ENCODE data around the gene CDH23. TPM values are rescaled to one million over a fixed set of nuclear protein-coding genes. Genes with fewer than 3 reads are reported as not detected.

Gene CDH23
- total and polyA plus RNA-seq, 2 of the 8 experiments (the other 6 are each of a cell fraction or from before 2014, with no cell fraction given) = 1.9 to 4.9 TPM

GRCh38 chr10:71562904-71563303 is 166.2 kb downstream of the CDH23 start (continued):
- TF ChIP-seq JUN (IDR thresholded peaks at IDR 0.05; ENCODE audit: low read depth, low read length) (no peak), NANOG (IDR thresholded peaks at IDR 0.05; ENCODE audit: insufficient read depth, low read depth, low read length, poor library complexity, severe bottlenecking) (no peak)
- TF ChIP-seq, protein P1, sequence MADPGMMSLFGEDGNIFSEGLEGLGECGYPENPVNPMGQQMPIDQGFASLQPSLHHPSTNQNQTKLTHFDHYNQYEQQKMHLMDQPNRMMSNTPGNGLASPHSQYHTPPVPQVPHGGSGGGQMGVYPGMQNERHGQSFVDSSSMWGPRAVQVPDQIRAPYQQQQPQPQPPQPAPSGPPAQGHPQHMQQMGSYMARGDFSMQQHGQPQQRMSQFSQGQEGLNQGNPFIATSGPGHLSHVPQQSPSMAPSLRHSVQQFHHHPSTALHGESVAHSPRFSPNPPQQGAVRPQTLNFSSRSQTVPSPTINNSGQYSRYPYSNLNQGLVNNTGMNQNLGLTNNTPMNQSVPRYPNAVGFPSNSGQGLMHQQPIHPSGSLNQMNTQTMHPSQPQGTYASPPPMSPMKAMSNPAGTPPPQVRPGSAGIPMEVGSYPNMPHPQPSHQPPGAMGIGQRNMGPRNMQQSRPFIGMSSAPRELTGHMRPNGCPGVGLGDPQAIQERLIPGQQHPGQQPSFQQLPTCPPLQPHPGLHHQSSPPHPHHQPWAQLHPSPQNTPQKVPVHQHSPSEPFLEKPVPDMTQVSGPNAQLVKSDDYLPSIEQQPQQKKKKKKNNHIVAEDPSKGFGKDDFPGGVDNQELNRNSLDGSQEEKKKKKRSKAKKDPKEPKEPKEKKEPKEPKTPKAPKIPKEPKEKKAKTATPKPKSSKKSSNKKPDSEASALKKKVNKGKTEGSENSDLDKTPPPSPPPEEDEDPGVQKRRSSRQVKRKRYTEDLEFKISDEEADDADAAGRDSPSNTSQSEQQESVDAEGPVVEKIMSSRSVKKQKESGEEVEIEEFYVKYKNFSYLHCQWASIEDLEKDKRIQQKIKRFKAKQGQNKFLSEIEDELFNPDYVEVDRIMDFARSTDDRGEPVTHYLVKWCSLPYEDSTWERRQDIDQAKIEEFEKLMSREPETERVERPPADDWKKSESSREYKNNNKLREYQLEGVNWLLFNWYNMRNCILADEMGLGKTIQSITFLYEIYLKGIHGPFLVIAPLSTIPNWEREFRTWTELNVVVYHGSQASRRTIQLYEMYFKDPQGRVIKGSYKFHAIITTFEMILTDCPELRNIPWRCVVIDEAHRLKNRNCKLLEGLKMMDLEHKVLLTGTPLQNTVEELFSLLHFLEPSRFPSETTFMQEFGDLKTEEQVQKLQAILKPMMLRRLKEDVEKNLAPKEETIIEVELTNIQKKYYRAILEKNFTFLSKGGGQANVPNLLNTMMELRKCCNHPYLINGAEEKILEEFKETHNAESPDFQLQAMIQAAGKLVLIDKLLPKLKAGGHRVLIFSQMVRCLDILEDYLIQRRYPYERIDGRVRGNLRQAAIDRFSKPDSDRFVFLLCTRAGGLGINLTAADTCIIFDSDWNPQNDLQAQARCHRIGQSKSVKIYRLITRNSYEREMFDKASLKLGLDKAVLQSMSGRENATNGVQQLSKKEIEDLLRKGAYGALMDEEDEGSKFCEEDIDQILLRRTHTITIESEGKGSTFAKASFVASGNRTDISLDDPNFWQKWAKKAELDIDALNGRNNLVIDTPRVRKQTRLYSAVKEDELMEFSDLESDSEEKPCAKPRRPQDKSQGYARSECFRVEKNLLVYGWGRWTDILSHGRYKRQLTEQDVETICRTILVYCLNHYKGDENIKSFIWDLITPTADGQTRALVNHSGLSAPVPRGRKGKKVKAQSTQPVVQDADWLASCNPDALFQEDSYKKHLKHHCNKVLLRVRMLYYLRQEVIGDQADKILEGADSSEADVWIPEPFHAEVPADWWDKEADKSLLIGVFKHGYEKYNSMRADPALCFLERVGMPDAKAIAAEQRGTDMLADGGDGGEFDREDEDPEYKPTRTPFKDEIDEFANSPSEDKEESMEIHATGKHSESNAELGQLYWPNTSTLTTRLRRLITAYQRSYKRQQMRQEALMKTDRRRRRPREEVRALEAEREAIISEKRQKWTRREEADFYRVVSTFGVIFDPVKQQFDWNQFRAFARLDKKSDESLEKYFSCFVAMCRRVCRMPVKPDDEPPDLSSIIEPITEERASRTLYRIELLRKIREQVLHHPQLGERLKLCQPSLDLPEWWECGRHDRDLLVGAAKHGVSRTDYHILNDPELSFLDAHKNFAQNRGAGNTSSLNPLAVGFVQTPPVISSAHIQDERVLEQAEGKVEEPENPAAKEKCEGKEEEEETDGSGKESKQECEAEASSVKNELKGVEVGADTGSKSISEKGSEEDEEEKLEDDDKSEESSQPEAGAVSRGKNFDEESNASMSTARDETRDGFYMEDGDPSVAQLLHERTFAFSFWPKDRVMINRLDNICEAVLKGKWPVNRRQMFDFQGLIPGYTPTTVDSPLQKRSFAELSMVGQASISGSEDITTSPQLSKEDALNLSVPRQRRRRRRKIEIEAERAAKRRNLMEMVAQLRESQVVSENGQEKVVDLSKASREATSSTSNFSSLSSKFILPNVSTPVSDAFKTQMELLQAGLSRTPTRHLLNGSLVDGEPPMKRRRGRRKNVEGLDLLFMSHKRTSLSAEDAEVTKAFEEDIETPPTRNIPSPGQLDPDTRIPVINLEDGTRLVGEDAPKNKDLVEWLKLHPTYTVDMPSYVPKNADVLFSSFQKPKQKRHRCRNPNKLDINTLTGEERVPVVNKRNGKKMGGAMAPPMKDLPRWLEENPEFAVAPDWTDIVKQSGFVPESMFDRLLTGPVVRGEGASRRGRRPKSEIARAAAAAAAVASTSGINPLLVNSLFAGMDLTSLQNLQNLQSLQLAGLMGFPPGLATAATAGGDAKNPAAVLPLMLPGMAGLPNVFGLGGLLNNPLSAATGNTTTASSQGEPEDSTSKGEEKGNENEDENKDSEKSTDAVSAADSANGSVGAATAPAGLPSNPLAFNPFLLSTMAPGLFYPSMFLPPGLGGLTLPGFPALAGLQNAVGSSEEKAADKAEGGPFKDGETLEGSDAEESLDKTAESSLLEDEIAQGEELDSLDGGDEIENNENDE (IDR thresholded peaks at IDR 0.05; ENCODE audit: insufficient replicate concordance, low read length) = no peak
